GM06990 (cell line): ENCODE measurements around the gene MPPED1.

Experiments
- DNase-seq: peaks from one replicate; pipeline ENCODE4 v3.0.0-alpha.2; 2011; ENCODE audit not compliant: insufficient read length; ENCODE audit errors: extremely low read depth
- H3K27me3 ChIP-seq: replicated peaks from 2 replicates; pipeline ENCODE4 v1.6.0; 2011; ENCODE audit warnings: low read length; ENCODE audit not compliant: control insufficient read depth, insufficient read depth
- H3K36me3 ChIP-seq: 2 replicates; pipeline ENCODE4 v1.5.1; 2011; ENCODE audit warnings: low read length; ENCODE audit not compliant: control insufficient read depth, insufficient read depth
- H3K4me3 ChIP-seq: replicated peaks from 2 replicates; pipeline ENCODE4 v1.5.1; 2011; ENCODE audit warnings: low read depth, mild to moderate bottlenecking, control low read depth, low read length
- TF ChIP-seq, protein P1 (sequence below): IDR thresholded peaks from 2 replicates; pipeline ENCODE4 v1.5.1; 2011; ENCODE audit warnings: low read length, control low read depth, mild to moderate bottlenecking, inconsistent platforms; ENCODE audit not compliant: insufficient read depth, poor library complexity, severe bottlenecking

The MPPED1 gene

DNA sequence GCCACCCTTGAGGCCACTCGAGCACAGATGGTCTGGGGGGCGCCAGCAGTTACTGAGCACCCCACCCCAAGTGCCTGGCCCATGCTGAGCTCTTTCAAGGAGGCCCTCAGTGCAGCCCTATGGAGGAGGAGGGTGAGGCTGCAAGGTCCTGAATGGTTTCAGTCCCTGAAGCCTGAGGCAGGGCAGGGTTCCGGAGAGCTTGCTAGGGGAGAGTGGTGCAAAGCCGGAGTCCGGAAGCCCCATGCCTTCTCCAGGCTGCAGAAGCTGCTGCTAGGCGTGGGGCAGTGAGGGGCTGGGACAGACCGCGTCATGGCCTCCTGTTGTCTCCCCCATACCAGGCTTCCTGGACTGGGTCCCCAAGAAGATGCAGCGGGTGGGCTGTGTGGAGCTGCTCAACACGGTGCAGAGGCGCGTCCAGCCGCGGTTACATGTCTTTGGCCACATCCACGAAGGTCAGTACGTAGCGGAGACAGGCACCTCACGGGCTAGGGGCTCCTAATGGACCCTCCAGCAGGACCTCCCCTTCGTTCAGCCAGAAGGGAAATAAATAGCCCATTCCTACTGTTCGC, 90.6 kb downstream of the MPPED1 start:
- TF ChIP-seq, protein P1, sequence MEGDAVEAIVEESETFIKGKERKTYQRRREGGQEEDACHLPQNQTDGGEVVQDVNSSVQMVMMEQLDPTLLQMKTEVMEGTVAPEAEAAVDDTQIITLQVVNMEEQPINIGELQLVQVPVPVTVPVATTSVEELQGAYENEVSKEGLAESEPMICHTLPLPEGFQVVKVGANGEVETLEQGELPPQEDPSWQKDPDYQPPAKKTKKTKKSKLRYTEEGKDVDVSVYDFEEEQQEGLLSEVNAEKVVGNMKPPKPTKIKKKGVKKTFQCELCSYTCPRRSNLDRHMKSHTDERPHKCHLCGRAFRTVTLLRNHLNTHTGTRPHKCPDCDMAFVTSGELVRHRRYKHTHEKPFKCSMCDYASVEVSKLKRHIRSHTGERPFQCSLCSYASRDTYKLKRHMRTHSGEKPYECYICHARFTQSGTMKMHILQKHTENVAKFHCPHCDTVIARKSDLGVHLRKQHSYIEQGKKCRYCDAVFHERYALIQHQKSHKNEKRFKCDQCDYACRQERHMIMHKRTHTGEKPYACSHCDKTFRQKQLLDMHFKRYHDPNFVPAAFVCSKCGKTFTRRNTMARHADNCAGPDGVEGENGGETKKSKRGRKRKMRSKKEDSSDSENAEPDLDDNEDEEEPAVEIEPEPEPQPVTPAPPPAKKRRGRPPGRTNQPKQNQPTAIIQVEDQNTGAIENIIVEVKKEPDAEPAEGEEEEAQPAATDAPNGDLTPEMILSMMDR, result no peak
- no peak for DNase-seq
- Histone ChIP-seq H3K27me3 (no peaks in the 10 kb centered on the region; the same call in 1 of the 2 replicates), H3K36me3 (no peaks in the 10 kb centered on the region), H3K4me3 (no peak overlapping the region)

DNA sequence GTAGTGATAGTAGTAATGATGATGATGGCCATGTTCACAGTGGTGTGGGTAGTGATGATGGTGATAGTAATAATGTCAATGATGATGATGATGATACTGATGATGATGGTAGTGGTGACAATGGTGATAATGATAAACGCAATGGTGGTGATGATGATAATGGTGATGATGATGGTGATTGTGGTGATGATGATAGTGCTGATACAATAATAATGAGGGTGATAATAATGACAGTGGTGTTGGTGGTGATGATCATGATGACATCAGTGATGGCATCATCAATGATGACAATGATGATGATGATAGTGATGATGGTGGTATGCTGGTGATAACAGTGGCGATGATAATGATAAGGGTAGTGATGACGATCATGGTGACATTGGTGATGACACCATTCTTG, 92.3 kb downstream of the MPPED1 start:
- Histone ChIP-seq H3K36me3 (no peaks in the 10 kb centered on the region), H3K4me3 (no peak overlapping the region), H3K27me3 (no peaks in the 10 kb centered on the region; the same call in 1 of the 2 replicates)
- TF ChIP-seq, protein P1, result no peak
- no peak for DNase-seq

DNA sequence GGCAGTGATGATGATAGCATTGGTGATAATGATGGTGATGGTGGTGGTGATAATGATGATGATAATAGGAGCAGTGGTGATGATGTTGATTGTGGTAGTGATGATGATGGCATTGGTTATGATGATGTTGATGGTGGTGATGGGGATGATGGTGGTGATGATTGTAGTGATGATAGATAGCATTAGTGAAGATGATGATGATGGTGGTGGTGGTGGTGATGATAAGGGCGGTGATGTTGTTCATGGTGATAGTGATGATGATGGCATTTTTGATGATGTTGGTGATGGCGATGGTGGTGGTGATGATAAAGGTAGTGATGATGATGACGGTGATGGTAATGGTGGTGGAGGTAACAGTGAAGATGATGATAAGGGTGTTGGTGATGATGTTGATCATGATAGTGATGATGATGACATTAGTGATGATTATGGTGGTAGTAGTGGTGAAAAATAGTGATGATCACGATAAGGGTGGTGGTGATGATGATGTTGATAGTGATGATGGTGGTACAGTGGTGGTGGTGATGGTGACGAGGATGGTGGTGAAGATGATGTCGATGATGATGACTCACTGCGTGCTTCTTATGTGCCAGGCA, 93.0 kb downstream of the MPPED1 start:
- TF ChIP-seq, protein P1, result no peak
- no peaks in the 10 kb centered on the region for H3K36me3 ChIP-seq
- H3K27me3 ChIP-seq, result no peaks in the 10 kb centered on the region; the same call in 1 of the 2 replicates
- no peak for DNase-seq
- H3K4me3 ChIP-seq, result no peak overlapping the region

DNA sequence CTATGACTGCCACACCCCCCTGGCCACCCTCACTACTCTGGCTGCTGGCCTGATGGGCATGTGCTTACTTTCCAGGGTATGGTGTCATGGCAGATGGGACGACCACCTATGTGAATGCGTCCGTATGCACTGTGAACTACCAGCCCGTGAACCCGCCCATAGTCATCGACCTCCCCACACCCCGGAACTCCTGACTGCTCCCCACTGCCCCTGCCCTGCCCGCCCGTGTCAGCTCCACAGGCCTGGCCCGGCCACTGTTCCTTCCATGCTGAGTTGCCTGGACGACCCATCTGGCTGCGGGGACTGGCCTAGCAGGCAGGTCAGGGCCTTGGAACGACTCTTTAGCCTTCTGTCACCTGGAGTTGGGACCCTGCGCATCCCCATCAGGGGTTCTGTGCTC, 93.6 kb downstream of the MPPED1 start:
- no peak overlapping the region for H3K4me3 ChIP-seq
- no peaks in the 10 kb centered on the region; the same call in 1 of the 2 replicates for H3K27me3 ChIP-seq
- no peaks in the 10 kb centered on the region for H3K36me3 ChIP-seq
- TF ChIP-seq, protein P1, result no peak
- DNase-seq, result no peak

DNA sequence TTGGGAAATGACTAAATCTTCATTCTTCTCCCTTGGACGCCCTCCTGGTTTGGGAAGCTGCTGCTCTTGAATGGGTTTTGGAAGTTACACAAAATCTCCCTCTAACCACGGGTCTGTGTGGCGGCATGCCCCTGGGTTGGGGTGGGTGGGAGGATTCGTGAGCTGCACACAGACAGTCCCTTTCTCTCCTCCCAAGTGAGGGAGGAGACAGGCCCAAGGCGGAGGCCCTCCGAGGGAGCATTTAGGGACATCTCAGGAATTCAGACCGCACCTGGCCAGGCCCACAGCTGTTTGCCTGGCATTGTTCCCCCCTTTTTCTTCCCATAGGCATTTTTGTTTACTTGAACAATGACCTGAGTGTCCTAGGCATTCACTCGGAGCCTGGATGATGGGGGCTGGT, 94.1 kb downstream of the MPPED1 start:
- H3K36me3 ChIP-seq, result no peaks in the 10 kb centered on the region

More for the DNA sequence above, 94.1 kb downstream of the MPPED1 start:
- DNase-seq, result no peak
- Histone ChIP-seq H3K27me3 (no peaks in the 10 kb centered on the region), H3K4me3 (no peak overlapping the region)
- TF ChIP-seq, protein P1, result no peak
